ENCODE results near the gene SLC34A1. TPM values are rescaled to one million over a fixed set of nuclear protein-coding genes. Genes with fewer than 3 reads are reported as not detected.

Gene SLC34A1
- total RNA-seq, 1 donor from 2014 or later, result not detected

DNA sequence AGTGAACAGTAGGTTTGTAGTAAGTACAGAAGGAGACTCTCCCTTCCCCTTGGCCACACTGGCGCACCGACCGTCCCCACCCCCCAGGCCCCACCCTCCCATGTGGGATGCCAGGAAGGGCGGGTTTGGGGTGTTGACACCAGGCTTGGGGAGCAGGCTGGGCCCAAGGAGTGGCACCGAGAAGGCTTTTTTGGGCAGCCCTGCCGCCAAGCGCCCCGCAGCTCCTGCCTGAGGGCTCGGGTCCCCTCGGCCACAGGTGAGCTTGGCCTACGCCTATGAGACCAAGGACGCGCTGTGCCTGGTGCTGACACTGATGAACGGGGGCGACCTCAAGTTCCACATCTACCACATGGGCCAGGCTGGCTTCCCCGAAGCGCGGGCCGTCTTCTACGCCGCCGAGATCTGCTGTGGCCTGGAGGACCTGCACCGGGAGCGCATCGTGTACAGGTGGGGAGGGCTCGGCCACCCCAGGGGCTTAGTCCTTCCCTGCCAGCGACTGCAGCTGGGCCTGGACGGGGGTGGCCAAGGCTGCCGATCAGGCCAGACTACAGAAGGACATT is 49.5 kb downstream of the SLC34A1 start:
- peaks cover 18% of the 10 kb centered on the region for H3K79me2 ChIP-seq (ENCODE audit: insufficient read depth, low read length)
- DNase-seq (ENCODE audit: low read depth) (no peak), FAIRE-seq (no peak)
- Mint-ChIP-seq H3K36me3 (ENCODE audit: low read depth, unreplicated experiment) (peaks cover 16% of the 10 kb centered on the region), H3K9me3 (ENCODE audit: unreplicated experiment) (no peaks in the 10 kb centered on the region), H3K27ac (ENCODE audit: unreplicated experiment) (no peak overlapping the region), H3K4me1 (ENCODE audit: low read depth, unreplicated experiment) (peaks cover 9% of the 10 kb centered on the region), H3K27me3 (ENCODE audit: low read depth, unreplicated experiment) (no peaks in the 10 kb centered on the region), H3K4me3 (ENCODE audit: unreplicated experiment) (no peak overlapping the region)
- no peak overlapping the region for H3K4me2 ChIP-seq (ENCODE audit: low read length)
- peaks cover 4% of the 10 kb centered on the region for H3K36me3 ChIP-seq (ENCODE audit: insufficient read depth, low read length)
- TF ChIP-seq, protein P1, sequence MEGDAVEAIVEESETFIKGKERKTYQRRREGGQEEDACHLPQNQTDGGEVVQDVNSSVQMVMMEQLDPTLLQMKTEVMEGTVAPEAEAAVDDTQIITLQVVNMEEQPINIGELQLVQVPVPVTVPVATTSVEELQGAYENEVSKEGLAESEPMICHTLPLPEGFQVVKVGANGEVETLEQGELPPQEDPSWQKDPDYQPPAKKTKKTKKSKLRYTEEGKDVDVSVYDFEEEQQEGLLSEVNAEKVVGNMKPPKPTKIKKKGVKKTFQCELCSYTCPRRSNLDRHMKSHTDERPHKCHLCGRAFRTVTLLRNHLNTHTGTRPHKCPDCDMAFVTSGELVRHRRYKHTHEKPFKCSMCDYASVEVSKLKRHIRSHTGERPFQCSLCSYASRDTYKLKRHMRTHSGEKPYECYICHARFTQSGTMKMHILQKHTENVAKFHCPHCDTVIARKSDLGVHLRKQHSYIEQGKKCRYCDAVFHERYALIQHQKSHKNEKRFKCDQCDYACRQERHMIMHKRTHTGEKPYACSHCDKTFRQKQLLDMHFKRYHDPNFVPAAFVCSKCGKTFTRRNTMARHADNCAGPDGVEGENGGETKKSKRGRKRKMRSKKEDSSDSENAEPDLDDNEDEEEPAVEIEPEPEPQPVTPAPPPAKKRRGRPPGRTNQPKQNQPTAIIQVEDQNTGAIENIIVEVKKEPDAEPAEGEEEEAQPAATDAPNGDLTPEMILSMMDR (IDR thresholded peaks at IDR 0.05; ENCODE audit: insufficient read depth, low read depth, low read length), result no peak
- TF ChIP-seq EZH2 (IDR thresholded peaks at IDR 0.05; ENCODE audit: insufficient read depth, low read length), result no peak
- H3K4me3 ChIP-seq (ENCODE audit: insufficient read depth, low read depth, low read length), result no peak overlapping the region
- H3K27ac ChIP-seq (ENCODE audit: low read depth, low read length), result no peak overlapping the region
- H4K20me1 ChIP-seq (ENCODE audit: insufficient read depth, low read length), result peaks cover 26% of the 10 kb centered on the region
- no peak overlapping the region for H3K9ac ChIP-seq (ENCODE audit: low read length)
- H2AFZ ChIP-seq (ENCODE audit: low read depth, low read length), result no peak overlapping the region
- H3K27me3 ChIP-seq (ENCODE audit: insufficient read depth, low read length), result no peaks in the 10 kb centered on the region
- H3K9me3 ChIP-seq (ENCODE audit: insufficient read depth, low read depth, low read length), result no peaks in the 10 kb centered on the region
- no peaks in the 10 kb centered on the region for H3K4me1 ChIP-seq (ENCODE audit: insufficient read depth, low read length)

DNA sequence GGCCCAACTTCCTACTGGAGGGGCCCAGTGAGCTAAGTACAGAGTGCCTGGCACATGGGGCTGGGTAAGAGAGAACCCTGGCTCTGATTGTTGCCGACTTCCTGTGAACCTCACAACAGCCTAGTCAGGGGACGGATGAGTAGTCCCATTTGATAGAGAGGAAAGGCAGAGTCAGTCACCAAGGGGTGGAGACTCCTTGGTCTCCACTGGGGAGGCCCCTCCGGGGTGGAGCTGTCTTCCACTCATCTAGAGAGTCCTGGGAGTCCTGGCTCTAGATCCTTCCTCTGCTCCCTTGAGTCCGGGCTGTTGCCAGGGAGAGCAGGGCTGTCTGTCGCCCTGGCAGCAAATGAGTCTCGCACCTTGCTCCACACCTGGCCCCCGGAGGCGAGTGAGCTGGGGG is 50.2 kb downstream of the SLC34A1 start:
- H3K27ac Mint-ChIP-seq (ENCODE audit: unreplicated experiment), result no peak overlapping the region
- H3K4me3 Mint-ChIP-seq (ENCODE audit: unreplicated experiment), result no peak overlapping the region
- Histone ChIP-seq H3K27me3 (ENCODE audit: insufficient read depth, low read length) (no peaks in the 10 kb centered on the region), H3K36me3 (ENCODE audit: insufficient read depth, low read length) (peaks cover 4% of the 10 kb centered on the region), H3K4me2 (ENCODE audit: low read length) (no peak overlapping the region), H2AFZ (ENCODE audit: low read depth, low read length) (no peak overlapping the region), H3K4me3 (ENCODE audit: insufficient read depth, low read depth, low read length) (no peak overlapping the region), H3K9ac (ENCODE audit: low read length) (no peak overlapping the region), H3K79me2 (ENCODE audit: insufficient read depth, low read length) (peaks cover 11% of the 10 kb centered on the region), H3K4me1 (ENCODE audit: insufficient read depth, low read length) (no peaks in the 10 kb centered on the region), H4K20me1 (ENCODE audit: insufficient read depth, low read length) (peaks cover 20% of the 10 kb centered on the region), H3K9me3 (ENCODE audit: insufficient read depth, low read depth, low read length) (no peaks in the 10 kb centered on the region), H3K27ac (ENCODE audit: low read depth, low read length) (no peak overlapping the region)
- peaks cover 15% of the 10 kb centered on the region for H3K36me3 Mint-ChIP-seq (ENCODE audit: low read depth, unreplicated experiment)
- FAIRE-seq, result no peak
- peaks cover 3% of the 10 kb centered on the region for H3K4me1 Mint-ChIP-seq (ENCODE audit: low read depth, unreplicated experiment)
- no peak for DNase-seq (ENCODE audit: low read depth)
- peaks cover 1% of the 10 kb centered on the region for H3K9me3 Mint-ChIP-seq (ENCODE audit: unreplicated experiment)
- H3K27me3 Mint-ChIP-seq (ENCODE audit: low read depth, unreplicated experiment), result no peaks in the 10 kb centered on the region
- TF ChIP-seq, protein P1 (IDR thresholded peaks at IDR 0.05; ENCODE audit: insufficient read depth, low read depth, low read length), result no peak
- no peak for TF ChIP-seq EZH2 (IDR thresholded peaks at IDR 0.05; ENCODE audit: insufficient read depth, low read length)

DNA sequence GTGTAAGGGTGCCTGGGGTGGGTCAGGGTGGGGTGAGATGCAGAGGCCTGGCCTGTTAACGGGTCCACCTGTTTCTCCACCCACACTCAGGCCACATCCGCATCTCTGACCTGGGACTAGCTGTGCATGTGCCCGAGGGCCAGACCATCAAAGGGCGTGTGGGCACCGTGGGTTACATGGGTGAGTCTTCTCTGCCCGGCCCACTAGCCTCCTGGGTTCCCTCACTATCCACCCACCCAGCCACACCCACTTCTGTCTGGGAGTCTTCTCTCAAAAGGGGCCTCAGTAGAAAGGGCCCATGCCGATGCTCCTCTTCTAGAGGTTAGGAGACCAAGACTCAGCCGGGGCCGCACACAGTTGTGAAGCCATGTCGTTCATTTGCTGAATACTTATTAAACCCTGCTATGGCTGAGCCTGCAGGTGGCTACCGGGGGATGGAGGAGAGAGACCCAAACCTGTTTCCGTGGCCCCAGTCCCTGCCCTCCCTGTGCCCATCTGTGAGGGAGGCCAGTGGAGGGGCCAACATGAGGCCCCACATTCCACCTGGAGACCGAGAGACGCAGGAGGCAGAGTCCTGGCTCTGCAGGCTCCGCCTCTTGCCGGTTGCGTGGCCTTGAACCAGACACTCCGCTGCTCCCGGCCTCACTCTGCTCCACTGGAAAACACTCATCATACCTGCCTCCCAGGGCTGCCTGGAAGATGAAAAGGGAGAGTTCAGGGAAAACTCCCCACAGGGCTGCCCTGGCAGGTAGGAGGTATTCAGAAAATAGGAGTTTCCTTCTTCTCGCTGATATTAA is 50.9 kb downstream of the SLC34A1 start:
- FAIRE-seq (no peak), DNase-seq (ENCODE audit: low read depth) (no peak)
- Histone ChIP-seq H3K27ac (ENCODE audit: low read depth, low read length) (no peak overlapping the region), H3K4me2 (ENCODE audit: low read length) (no peak overlapping the region), H3K9me3 (ENCODE audit: insufficient read depth, low read depth, low read length) (no peaks in the 10 kb centered on the region), H4K20me1 (ENCODE audit: insufficient read depth, low read length) (peaks cover 12% of the 10 kb centered on the region), H3K27me3 (ENCODE audit: insufficient read depth, low read length) (no peaks in the 10 kb centered on the region), H3K9ac (ENCODE audit: low read length) (no peak overlapping the region), H3K36me3 (ENCODE audit: insufficient read depth, low read length) (peaks cover 4% of the 10 kb centered on the region), H3K4me3 (ENCODE audit: insufficient read depth, low read depth, low read length) (no peak overlapping the region), H2AFZ (ENCODE audit: low read depth, low read length) (no peak overlapping the region), H3K79me2 (ENCODE audit: insufficient read depth, low read length) (peaks cover 5% of the 10 kb centered on the region), H3K4me1 (ENCODE audit: insufficient read depth, low read length) (no peaks in the 10 kb centered on the region)
- Mint-ChIP-seq H3K36me3 (ENCODE audit: low read depth, unreplicated experiment) (peaks cover 18% of the 10 kb centered on the region), H3K4me1 (ENCODE audit: low read depth, unreplicated experiment) (no peaks in the 10 kb centered on the region), H3K9me3 (ENCODE audit: unreplicated experiment) (peaks cover 1% of the 10 kb centered on the region), H3K27me3 (ENCODE audit: low read depth, unreplicated experiment) (no peaks in the 10 kb centered on the region), H3K27ac (ENCODE audit: unreplicated experiment) (no peak overlapping the region), H3K4me3 (ENCODE audit: unreplicated experiment) (no peak overlapping the region)
- TF ChIP-seq, protein P1 (IDR thresholded peaks at IDR 0.05; ENCODE audit: insufficient read depth, low read depth, low read length), result no peak
- TF ChIP-seq EZH2 (IDR thresholded peaks at IDR 0.05; ENCODE audit: insufficient read depth, low read length), result no peak

Measured in astrocyte (in vitro differentiated cells and primary cell).